Measurements from ENCODE around the gene TRIM7.
A peak's percentile ranks its signal among the peaks of the same experiment; 100 is the strongest.

The TRIM7 gene

DNA sequence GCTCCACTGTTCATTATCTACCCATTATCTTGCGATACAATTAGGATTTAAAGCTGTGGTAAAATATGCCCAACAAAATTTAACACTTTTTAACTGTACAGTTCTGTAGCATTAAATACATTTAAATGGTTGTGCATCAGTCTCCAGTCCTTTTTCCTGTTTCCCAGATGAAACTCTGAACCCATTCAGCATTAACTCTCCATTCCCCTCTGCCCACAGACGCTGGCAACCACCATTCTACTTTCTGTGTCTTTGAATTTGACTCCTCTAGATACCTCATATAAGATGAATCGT, 2.9 kb upstream of the TRIM7 start:
- TF ChIP-seq, protein P1, sequence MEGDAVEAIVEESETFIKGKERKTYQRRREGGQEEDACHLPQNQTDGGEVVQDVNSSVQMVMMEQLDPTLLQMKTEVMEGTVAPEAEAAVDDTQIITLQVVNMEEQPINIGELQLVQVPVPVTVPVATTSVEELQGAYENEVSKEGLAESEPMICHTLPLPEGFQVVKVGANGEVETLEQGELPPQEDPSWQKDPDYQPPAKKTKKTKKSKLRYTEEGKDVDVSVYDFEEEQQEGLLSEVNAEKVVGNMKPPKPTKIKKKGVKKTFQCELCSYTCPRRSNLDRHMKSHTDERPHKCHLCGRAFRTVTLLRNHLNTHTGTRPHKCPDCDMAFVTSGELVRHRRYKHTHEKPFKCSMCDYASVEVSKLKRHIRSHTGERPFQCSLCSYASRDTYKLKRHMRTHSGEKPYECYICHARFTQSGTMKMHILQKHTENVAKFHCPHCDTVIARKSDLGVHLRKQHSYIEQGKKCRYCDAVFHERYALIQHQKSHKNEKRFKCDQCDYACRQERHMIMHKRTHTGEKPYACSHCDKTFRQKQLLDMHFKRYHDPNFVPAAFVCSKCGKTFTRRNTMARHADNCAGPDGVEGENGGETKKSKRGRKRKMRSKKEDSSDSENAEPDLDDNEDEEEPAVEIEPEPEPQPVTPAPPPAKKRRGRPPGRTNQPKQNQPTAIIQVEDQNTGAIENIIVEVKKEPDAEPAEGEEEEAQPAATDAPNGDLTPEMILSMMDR (IDR thresholded peaks at IDR 0.05): no peak
- Histone ChIP-seq H3K9me3 (ENCODE audit: control insufficient read depth, low read length) (no peaks in the 10 kb centered on the region), H3K79me2 (no peaks in the 10 kb centered on the region), H3K36me3 (ENCODE audit: control insufficient read depth, insufficient read depth, low read length) (no peaks in the 10 kb centered on the region), H3K4me3 (ENCODE audit: low read depth, low read length) (no peak overlapping the region), H3K27ac (no peak overlapping the region), H3K27me3 (ENCODE audit: control insufficient read depth, insufficient read depth, low read length) (no peaks in the 10 kb centered on the region), H3K9ac (no peak overlapping the region), H3K4me1 (peaks cover 9% of the 10 kb centered on the region), H2AFZ (no peak overlapping the region), H3K4me2 (ENCODE audit: low read length) (no peak overlapping the region)

DNA sequence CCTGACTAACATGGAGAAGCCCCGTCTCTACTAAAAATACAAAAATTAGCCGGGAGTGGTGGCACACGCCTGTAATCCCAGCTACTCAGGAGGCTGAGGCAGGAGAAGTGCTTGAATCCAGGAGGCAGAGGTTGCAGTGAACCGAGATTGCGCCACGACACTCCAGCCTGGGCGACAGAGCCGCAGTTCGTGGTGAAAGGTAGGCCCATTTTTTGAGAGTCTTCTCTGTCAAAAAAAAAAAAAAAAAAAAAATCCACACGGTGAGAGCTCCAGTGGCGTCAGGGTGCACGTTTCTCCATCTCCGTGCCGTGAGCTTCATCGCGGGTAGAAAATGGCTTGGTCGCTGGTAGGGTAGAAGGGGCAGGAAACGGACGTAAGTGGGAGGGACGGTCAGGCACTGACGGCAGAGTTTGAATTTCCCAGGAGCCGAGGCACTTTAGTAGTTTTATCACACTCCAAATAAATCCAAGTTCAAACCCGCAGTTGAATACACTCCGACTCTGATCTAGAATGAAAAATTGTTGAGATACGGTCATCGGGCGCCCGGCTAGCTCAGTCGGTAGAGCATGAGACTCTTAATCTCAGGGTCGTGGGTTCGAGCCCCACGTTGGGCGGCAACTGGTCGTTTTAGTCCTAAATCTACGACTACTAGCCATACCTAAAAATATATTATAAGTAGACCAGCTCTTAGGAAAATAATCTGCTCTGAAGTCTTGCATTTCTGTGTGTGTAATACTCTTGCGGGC, 2.4 kb upstream of the TRIM7 start:
- Histone ChIP-seq H3K9ac (no peak overlapping the region), H3K27me3 (ENCODE audit: control insufficient read depth, insufficient read depth, low read length) (no peaks in the 10 kb centered on the region), H3K9me3 (ENCODE audit: control insufficient read depth, low read length) (no peaks in the 10 kb centered on the region), H3K79me2 (no peaks in the 10 kb centered on the region), H2AFZ (peak overlapping the region; percentile 36), H3K4me3 (ENCODE audit: low read depth, low read length) (peak overlapping the region; percentile 43), H3K4me2 (ENCODE audit: low read length) (peak overlapping the region; percentile 18), H3K27ac (peak overlapping the region; percentile 79), H3K36me3 (ENCODE audit: control insufficient read depth, insufficient read depth, low read length) (no peaks in the 10 kb centered on the region), H3K4me1 (peaks cover 9% of the 10 kb centered on the region)
- TF ChIP-seq, protein P1 (IDR thresholded peaks at IDR 0.05): no peak

DNA sequence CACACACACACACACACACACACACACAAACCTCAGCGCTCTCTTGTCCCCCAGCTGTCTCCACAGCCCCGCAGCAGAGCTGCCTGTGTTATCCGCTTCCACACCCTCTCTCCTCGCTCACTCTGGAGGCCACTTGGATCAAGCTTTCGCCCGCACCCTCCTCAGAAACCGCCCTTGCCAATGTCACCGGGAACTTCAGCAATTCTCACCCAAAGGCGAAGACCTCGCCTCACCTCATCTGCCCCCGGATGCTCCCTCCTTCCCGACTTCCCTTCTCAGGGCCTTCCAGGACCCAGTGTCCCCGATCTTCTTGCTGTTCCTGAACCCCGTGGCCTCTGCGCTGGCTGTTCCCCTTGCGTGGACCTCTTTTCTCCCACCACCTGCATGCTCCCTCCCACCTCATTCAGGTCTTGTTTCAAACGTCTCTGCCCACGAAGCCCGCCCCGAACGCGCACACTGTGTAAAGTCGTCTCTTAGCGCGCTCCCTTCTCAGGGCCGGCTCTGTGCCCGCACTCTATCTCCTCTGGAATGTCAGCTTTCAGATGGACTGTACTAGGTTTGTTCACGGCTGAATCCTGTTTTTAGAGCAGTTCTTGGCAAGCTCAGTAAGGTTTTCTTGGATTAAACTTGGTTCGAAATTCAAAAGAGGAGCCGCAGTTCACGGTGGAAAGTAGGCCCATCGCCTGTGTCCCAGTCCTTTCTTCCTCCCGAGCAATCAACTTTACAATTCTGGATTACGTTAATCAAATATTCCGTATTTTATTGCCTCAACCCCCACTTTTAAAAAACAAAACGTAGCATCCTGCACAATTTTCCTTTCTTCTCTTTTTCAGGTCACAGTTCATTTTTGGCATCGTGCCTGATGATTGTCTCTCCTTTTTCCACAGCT, 1.0 kb upstream of the TRIM7 start:
- TF ChIP-seq, protein P1 (IDR thresholded peaks at IDR 0.05): no peak
- Histone ChIP-seq H3K4me1 (peaks cover 9% of the 10 kb centered on the region), H3K4me2 (ENCODE audit: low read length) (peak overlapping the region; percentile 73), H3K27me3 (ENCODE audit: control insufficient read depth, insufficient read depth, low read length) (no peaks in the 10 kb centered on the region), H3K9ac (no peak overlapping the region), H3K4me3 (ENCODE audit: low read depth, low read length) (peak overlapping the region; percentile 52), H3K27ac (peak overlapping the region; percentile 79), H3K79me2 (no peaks in the 10 kb centered on the region), H3K36me3 (ENCODE audit: control insufficient read depth, insufficient read depth, low read length) (no peaks in the 10 kb centered on the region), H2AFZ (peak overlapping the region; percentile 90), H3K9me3 (ENCODE audit: control insufficient read depth, low read length) (no peaks in the 10 kb centered on the region)

DNA sequence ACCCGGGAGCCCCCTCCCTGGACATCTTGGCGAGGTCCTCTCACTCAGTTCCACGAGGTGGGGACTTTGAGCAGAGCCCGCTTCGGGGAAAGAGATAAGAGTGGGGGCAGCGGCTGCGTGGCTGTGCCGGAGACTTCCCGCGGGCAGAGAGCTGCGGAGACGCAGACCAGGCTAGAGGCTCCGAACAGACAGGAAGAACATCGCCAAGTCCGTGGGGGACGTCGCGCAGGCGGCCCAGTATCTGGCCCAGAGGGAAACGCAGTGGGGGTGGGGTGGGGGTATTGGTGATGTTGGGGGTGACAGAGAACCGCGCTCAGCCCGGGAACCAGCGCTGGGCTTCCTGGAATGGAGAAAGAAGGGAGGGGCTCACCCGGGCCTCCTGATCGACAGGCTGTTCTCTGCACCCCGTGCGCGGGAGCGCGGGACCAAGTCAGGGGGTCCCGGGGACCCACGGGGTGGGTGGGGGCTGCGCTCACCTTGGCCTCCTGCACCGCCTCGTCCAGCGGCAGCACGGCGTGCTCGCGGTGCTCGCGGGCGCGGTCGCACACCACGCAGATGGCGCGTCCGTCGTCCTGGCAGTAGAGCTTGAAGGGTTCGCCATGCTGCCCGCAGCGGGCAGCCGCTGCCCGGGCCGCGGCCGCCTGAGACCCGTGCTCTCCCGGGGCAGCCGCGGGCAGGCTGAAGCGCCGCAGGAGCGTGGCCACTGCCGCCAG, 727 bp downstream of the TRIM7 start:
- no peaks in the 10 kb centered on the region for H3K27me3 ChIP-seq (ENCODE audit: control insufficient read depth, insufficient read depth, low read length)
- H3K79me2 ChIP-seq: no peaks in the 10 kb centered on the region
- no peaks in the 10 kb centered on the region for H3K36me3 ChIP-seq (ENCODE audit: control insufficient read depth, insufficient read depth, low read length)
- peak overlapping the region; percentile 52 for H3K4me3 ChIP-seq (ENCODE audit: low read depth, low read length)
- H3K9ac ChIP-seq: no peak overlapping the region
- H3K27ac ChIP-seq: peak overlapping the region; percentile 79
- no peaks in the 10 kb centered on the region for H3K9me3 ChIP-seq (ENCODE audit: control insufficient read depth, low read length)
- H2AFZ ChIP-seq: peak overlapping the region; percentile 90
- H3K4me1 ChIP-seq: peaks cover 16% of the 10 kb centered on the region
- TF ChIP-seq, protein P1 (IDR thresholded peaks at IDR 0.05): no peak
- H3K4me2 ChIP-seq (ENCODE audit: low read length): peak overlapping the region; percentile 73
